Fibroblast of skin of right biceps (primary cell): Measurements from ENCODE around the gene ATF7.

Experiments used
- DNase-seq: peaks from one replicate; pipeline ENCODE4 v3.0.0-alpha.2; 2013

The ATF7 gene

GRCh38 chr12:53499266-53500141, 126.7 kb downstream of the ATF7 start, which contains the start of gene MAP3K12:
Gene MAP3K12 (minus strand): TSS chr12:53499458. CDS start chr12:53487391, 12,067 bp downstream.
- DNase-seq, result peak; percentile 67

GRCh38 chr12:53498235-53498630, 127.9 kb downstream of the ATF7 start:
- DNase-seq, result no peak

- no peak for DNase-seq
Measured at GRCh38 chr12:53497461-53497860, 128.7 kb downstream of the ATF7 start.

- DNase-seq, result no peak
Measured at GRCh38 chr12:53496752-53497032, 129.5 kb downstream of the ATF7 start.

GRCh38 chr12:53495903-53496751, 130.1 kb downstream of the ATF7 start:
- peak; percentile 69 for DNase-seq

GRCh38 chr12:53493610-53494391, 132.4 kb downstream of the ATF7 start:
- DNase-seq, result no peak

GRCh38 chr12:53492830-53493609, 133.2 kb downstream of the ATF7 start:
- DNase-seq, result peak; percentile 91

- DNase-seq, result no peak
Measured at GRCh38 chr12:53492188-53492587, 134.0 kb downstream of the ATF7 start.

GRCh38 chr12:53489242-53489864, 136.8 kb downstream of the ATF7 start:
- DNase-seq, result no peak

- no peak for DNase-seq
Measured at GRCh38 chr12:53486736-53487487, 139.3 kb downstream of the ATF7 start.

- DNase-seq, result no peak
Measured at GRCh38 chr12:53485955-53486735, 140.0 kb downstream of the ATF7 start.

- no peak for DNase-seq
Measured at GRCh38 chr12:53484686-53485575, 141.3 kb downstream of the ATF7 start.

- no peak for DNase-seq
Measured at GRCh38 chr12:53483979-53484377, 142.2 kb downstream of the ATF7 start.

GRCh38 chr12:53483225-53483978, 142.8 kb downstream of the ATF7 start:
- DNase-seq, result no peak

- no peak for DNase-seq
Measured at GRCh38 chr12:53482626-53483168, 143.5 kb downstream of the ATF7 start.

- no peak for DNase-seq
Measured at GRCh38 chr12:53481939-53482586, 144.1 kb downstream of the ATF7 start.

- DNase-seq, result peak; percentile 40
Measured at GRCh38 chr12:53481458-53481857, 144.7 kb downstream of the ATF7 start.
